ENCODE measurements around the gene CALHM3.
A peak's percentile ranks its signal among the peaks of the same experiment; 100 is the strongest.

Gene CALHM3

GRCh38 chr10:103466734-103467133 is 12.3 kb downstream of the CALHM3 start:
- no peak for FAIRE-seq
- peak; percentile 28; the same call in 1 of the 2 replicates for TF ChIP-seq POLR2A (IDR thresholded peaks at IDR 0.05; ENCODE audit: low read depth, low read length)
- TF ChIP-seq POLR2AphosphoS5 (IDR thresholded peaks at IDR 0.05; ENCODE audit: low read depth, low read length), result 0 out of 2 replicates have a peak, but pooled peaks have one; percentile 13
- no peak for TF ChIP-seq TAF1 (IDR thresholded peaks at IDR 0.05; ENCODE audit: borderline replicate concordance, low read depth, low read length)

GRCh38 chr10:103465411-103466179 is 13.4 kb downstream of the CALHM3 start:
- no peak for FAIRE-seq
- TF ChIP-seq POLR2AphosphoS5 (IDR thresholded peaks at IDR 0.05; ENCODE audit: low read depth, low read length) (no peak), POLR2A (IDR thresholded peaks at IDR 0.05; ENCODE audit: low read depth, low read length) (no peak), TAF1 (IDR thresholded peaks at IDR 0.05; ENCODE audit: borderline replicate concordance, low read depth, low read length) (no peak)
- no peak for DNase-seq (ENCODE audit: insufficient read length)

More at GRCh38 chr10:103466734-103467133, 12.3 kb downstream of the CALHM3 start:
- no peak for DNase-seq (ENCODE audit: insufficient read length)

- no peak for FAIRE-seq
- DNase-seq (ENCODE audit: insufficient read length), result no peak
- TF ChIP-seq POLR2AphosphoS5 (IDR thresholded peaks at IDR 0.05; ENCODE audit: low read depth, low read length), result no peak
Measured at GRCh38 chr10:103463499-103463898, 15.5 kb downstream of the CALHM3 start.

- TF ChIP-seq TAF1 (IDR thresholded peaks at IDR 0.05; ENCODE audit: borderline replicate concordance, low read depth, low read length), result no peak
- no peak for TF ChIP-seq POLR2AphosphoS5 (IDR thresholded peaks at IDR 0.05; ENCODE audit: low read depth, low read length)
- no peak for TF ChIP-seq POLR2A (IDR thresholded peaks at IDR 0.05; ENCODE audit: low read depth, low read length)
- DNase-seq (ENCODE audit: insufficient read length) (no peak), FAIRE-seq (no peak)
Measured at GRCh38 chr10:103459615-103460014, 19.4 kb downstream of the CALHM3 start.

DNA sequence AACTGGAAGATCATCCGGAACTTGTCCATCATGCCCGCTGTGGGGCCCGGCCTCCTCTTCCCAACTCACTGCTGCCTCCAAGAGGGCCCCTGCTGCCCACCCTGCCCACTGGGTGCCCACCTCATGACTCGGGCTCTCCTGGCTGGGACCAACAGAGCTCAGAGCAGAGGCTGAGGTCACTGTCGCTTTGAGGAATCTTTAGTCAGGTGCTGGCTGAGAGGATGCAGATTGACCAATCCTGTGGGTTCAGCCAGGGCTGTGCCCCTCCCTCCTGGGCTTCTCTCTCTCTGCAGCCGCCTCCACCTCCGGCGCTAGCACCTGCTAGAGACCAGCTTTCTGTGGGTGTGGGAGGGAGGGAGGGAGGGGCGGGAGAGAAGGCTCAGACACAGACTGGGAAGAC is 20.3 kb downstream of the CALHM3 start, which contains the start of gene CALHM1:
TSS of gene CALHM1 (minus strand) at position 181 of the 400 bp plus-strand sequence. CDS start at position 32, 149 bp downstream.
- DNase-seq (ENCODE audit: insufficient read length) (peak; percentile 83), FAIRE-seq (no peak)
- TF ChIP-seq TAF1 (IDR thresholded peaks at IDR 0.05; ENCODE audit: borderline replicate concordance, low read depth, low read length) (no peak), POLR2AphosphoS5 (IDR thresholded peaks at IDR 0.05; ENCODE audit: low read depth, low read length) (no peak), POLR2A (IDR thresholded peaks at IDR 0.05; ENCODE audit: low read depth, low read length) (no peak)

DNA sequence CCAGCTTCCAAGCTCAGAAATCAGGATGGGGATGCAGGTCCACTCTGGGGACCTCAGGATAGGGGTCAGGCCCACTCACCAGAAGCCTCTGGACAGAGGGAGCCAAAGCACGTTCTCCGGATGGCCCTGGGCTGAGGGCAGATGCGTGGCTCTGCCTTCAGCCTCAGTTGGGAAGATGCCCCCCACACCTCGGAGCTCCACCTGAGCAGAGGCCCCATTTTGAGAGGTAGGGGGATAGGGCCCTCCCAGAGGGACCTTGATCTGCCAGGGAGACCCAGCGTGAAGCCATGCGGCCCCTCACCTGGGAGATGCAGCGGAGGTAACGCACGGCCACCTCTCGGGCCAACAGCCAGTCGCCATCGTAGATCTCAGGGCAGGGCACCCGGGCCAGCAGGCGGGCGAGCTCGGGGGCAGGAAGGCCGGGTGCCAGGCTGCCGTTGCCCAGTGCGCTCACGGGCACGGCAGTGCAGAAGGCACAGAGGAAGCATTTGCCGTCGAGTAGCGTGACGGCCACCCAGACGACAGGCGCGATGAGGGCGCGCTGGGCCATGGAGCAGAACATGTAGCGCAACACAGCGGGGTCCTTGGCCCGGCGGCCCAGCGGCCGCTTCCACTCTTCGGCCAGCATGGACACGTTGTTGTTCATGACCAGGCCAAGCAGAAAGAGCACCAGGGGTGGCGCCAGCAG is 21.0 kb downstream of the CALHM3 start:
- DNase-seq (ENCODE audit: insufficient read length) (no peak), FAIRE-seq (no peak)
- TF ChIP-seq POLR2A (IDR thresholded peaks at IDR 0.05; ENCODE audit: low read depth, low read length), result no peak
- no peak for TF ChIP-seq TAF1 (IDR thresholded peaks at IDR 0.05; ENCODE audit: borderline replicate concordance, low read depth, low read length)
- no peak for TF ChIP-seq POLR2AphosphoS5 (IDR thresholded peaks at IDR 0.05; ENCODE audit: low read depth, low read length)

- no peak for FAIRE-seq
- TF ChIP-seq TAF1 (IDR thresholded peaks at IDR 0.05; ENCODE audit: borderline replicate concordance, low read depth, low read length) (no peak), POLR2A (IDR thresholded peaks at IDR 0.05; ENCODE audit: low read depth, low read length) (no peak), POLR2AphosphoS5 (IDR thresholded peaks at IDR 0.05; ENCODE audit: low read depth, low read length) (no peak)
Measured at GRCh38 chr10:103457176-103457712, 21.8 kb downstream of the CALHM3 start.

GRCh38 chr10:103456074-103456660 is 22.9 kb downstream of the CALHM3 start:
- DNase-seq (ENCODE audit: insufficient read length), result no peak
- FAIRE-seq, result no peak
- TF ChIP-seq TAF1 (IDR thresholded peaks at IDR 0.05; ENCODE audit: borderline replicate concordance, low read depth, low read length), result no peak
- TF ChIP-seq POLR2A (IDR thresholded peaks at IDR 0.05; ENCODE audit: low read depth, low read length), result no peak
- no peak for TF ChIP-seq POLR2AphosphoS5 (IDR thresholded peaks at IDR 0.05; ENCODE audit: low read depth, low read length)

More at GRCh38 chr10:103457176-103457712, 21.8 kb downstream of the CALHM3 start:
- no peak for DNase-seq (ENCODE audit: insufficient read length)

- FAIRE-seq, result no peak
Measured at GRCh38 chr10:103455235-103455634, 23.8 kb downstream of the CALHM3 start.

DNA sequence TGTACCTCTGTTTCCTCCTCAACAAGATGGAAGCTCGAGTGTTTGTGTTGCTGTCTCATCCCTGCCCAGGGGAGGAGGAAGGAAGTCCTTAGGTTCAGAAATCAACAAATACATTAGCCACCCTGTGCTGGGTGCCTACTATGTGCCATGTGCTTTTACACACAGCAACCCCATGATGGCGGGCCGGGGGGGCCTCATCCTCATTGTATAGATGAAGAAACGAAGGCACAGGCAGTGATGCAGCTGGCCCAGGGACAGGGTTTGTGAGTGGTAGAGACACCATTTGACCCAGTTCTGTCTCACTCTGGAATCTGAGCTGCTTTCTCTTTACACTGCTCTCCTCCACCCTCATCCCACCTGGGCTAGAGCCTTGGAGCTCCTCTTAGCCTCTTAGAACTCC is 25.0 kb downstream of the CALHM3 start:
- no peak for TF ChIP-seq POLR2AphosphoS5 (IDR thresholded peaks at IDR 0.05; ENCODE audit: low read depth, low read length)
- FAIRE-seq (no peak), DNase-seq (ENCODE audit: insufficient read length) (no peak)

More at GRCh38 chr10:103455235-103455634, 23.8 kb downstream of the CALHM3 start:
- DNase-seq (ENCODE audit: insufficient read length), result no peak
- TF ChIP-seq POLR2AphosphoS5 (IDR thresholded peaks at IDR 0.05; ENCODE audit: low read depth, low read length) (no peak), POLR2A (IDR thresholded peaks at IDR 0.05; ENCODE audit: low read depth, low read length) (no peak), TAF1 (IDR thresholded peaks at IDR 0.05; ENCODE audit: borderline replicate concordance, low read depth, low read length) (no peak)

- DNase-seq (ENCODE audit: insufficient read length), result no peak
- no peak for FAIRE-seq
Measured at GRCh38 chr10:103452506-103453230, 26.4 kb downstream of the CALHM3 start.

More at GRCh38 chr10:103452506-103453230, 26.4 kb downstream of the CALHM3 start:
- no peak for TF ChIP-seq TAF1 (IDR thresholded peaks at IDR 0.05; ENCODE audit: borderline replicate concordance, low read depth, low read length)
- 0 out of 2 replicates have a peak, but pooled peaks have one; percentile 50 for TF ChIP-seq POLR2A (IDR thresholded peaks at IDR 0.05; ENCODE audit: low read depth, low read length)
- TF ChIP-seq POLR2AphosphoS5 (IDR thresholded peaks at IDR 0.05; ENCODE audit: low read depth, low read length), result no peak

All from GM12892 (cell line).